ENCODE data around the gene UGT2B17.

The UGT2B17 gene

GRCh38 chr4:68606240-68606639, 30.1 kb upstream of the UGT2B17 start:
- no peak overlapping the region for H3K18ac ChIP-seq (ENCODE audit: low read length)
- WGBS (ENCODE audit: extremely low coverage, insufficient coverage, low lambda C conversion rate): no CpG with 5 or more reads among the region's 1 CpG
- H2AK5ac ChIP-seq (ENCODE audit: low read length): no peak overlapping the region

GRCh38 chr4:68599150-68599549, 23.0 kb upstream of the UGT2B17 start:
- DNase-seq: no peak
- Histone ChIP-seq H2AK5ac (ENCODE audit: low read length) (no peak overlapping the region), H3K18ac (ENCODE audit: low read length) (no peak overlapping the region), H3K4me3 (ENCODE audit: low read length) (no peak overlapping the region), H3K27ac (ENCODE audit: low read depth, low read length) (no peak overlapping the region), H3K79me1 (ENCODE audit: low read length) (no peaks in the 10 kb centered on the region), H3K36me3 (ENCODE audit: control insufficient read depth, insufficient read depth, low read length) (no peaks in the 10 kb centered on the region), H3K56ac (ENCODE audit: low read length) (no peak overlapping the region), H3K79me2 (ENCODE audit: control insufficient read depth, insufficient read depth, low read length) (no peaks in the 10 kb centered on the region), H4K8ac (ENCODE audit: low read depth, low read length) (no peak overlapping the region), H3K4me1 (ENCODE audit: control insufficient read depth, low read depth, low read length) (no peaks in the 10 kb centered on the region), H2BK5ac (ENCODE audit: low read length) (no peak overlapping the region), H4K5ac (ENCODE audit: low read length) (no peak overlapping the region), H3K4me2 (ENCODE audit: low read length) (no peak overlapping the region), H3K9ac (ENCODE audit: low read length) (no peak overlapping the region), H2BK15ac (replicated peaks; ENCODE audit: low read depth) (no peak overlapping the region), H2BK120ac (ENCODE audit: low read depth, low read length) (no peak overlapping the region), H3K4ac (ENCODE audit: low read depth, low read length) (no peak overlapping the region), H3K27me3 (ENCODE audit: insufficient read depth, low read length, poor library complexity) (no peaks in the 10 kb centered on the region), H3K23ac (ENCODE audit: low read length) (no peak overlapping the region)
- no CpG with 5 or more reads among the region's 3 CpGs for WGBS (ENCODE audit: extremely low coverage, insufficient coverage, low lambda C conversion rate)

More at GRCh38 chr4:68606240-68606639, 30.1 kb upstream of the UGT2B17 start:
- H3K36me3 ChIP-seq (ENCODE audit: control insufficient read depth, insufficient read depth, low read length): no peaks in the 10 kb centered on the region
- no peaks in the 10 kb centered on the region for H3K27me3 ChIP-seq (ENCODE audit: insufficient read depth, low read length, poor library complexity)
- no peak overlapping the region for H2BK120ac ChIP-seq (ENCODE audit: low read depth, low read length)
- H2BK5ac ChIP-seq (ENCODE audit: low read length): no peak overlapping the region
- H3K4ac ChIP-seq (ENCODE audit: low read depth, low read length): no peak overlapping the region
- H3K23ac ChIP-seq (ENCODE audit: low read length): no peak overlapping the region
- no peak for DNase-seq
- H3K79me2 ChIP-seq (ENCODE audit: control insufficient read depth, insufficient read depth, low read length): no peaks in the 10 kb centered on the region
- H3K56ac ChIP-seq (ENCODE audit: low read length): no peak overlapping the region
- H3K4me2 ChIP-seq (ENCODE audit: low read length): no peak overlapping the region
- no peak overlapping the region for H2BK15ac ChIP-seq (replicated peaks; ENCODE audit: low read depth)
- H4K5ac ChIP-seq (ENCODE audit: low read length): no peak overlapping the region
- no peak overlapping the region for H3K9ac ChIP-seq (ENCODE audit: low read length)
- no peak overlapping the region for H3K4me3 ChIP-seq (ENCODE audit: low read length)
- H3K27ac ChIP-seq (ENCODE audit: low read depth, low read length): no peak overlapping the region
- H4K8ac ChIP-seq (ENCODE audit: low read depth, low read length): no peak overlapping the region
- no peaks in the 10 kb centered on the region for H3K4me1 ChIP-seq (ENCODE audit: control insufficient read depth, low read depth, low read length)
- H3K79me1 ChIP-seq (ENCODE audit: low read length): no peaks in the 10 kb centered on the region

DNA sequence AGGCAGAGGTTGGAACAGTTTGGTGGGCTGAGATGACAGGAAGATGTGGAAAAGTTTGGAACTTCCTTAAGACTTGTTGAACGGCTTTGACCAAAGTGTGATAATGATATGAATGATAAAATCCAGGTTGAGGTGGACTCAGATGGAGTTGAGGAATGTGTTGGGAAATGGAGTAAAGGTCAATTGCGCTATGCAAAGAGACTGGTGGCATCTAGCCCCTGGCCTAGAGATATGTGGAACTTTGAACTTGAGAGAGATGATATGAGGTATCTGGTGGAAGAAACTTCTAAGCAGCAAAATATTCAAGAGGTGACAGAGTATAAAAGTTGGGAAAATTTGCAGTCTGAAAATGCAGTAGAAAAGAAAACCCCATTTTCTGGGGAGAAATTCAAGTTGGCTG, 21.4 kb upstream of the UGT2B17 start:
- Histone ChIP-seq H4K8ac (ENCODE audit: low read depth, low read length) (no peak overlapping the region), H3K4me2 (ENCODE audit: low read length) (no peak overlapping the region), H3K18ac (ENCODE audit: low read length) (no peak overlapping the region), H3K79me2 (ENCODE audit: control insufficient read depth, insufficient read depth, low read length) (no peaks in the 10 kb centered on the region), H3K4me3 (ENCODE audit: low read length) (no peak overlapping the region), H3K79me1 (ENCODE audit: low read length) (no peaks in the 10 kb centered on the region), H3K4ac (ENCODE audit: low read depth, low read length) (no peak overlapping the region), H2BK120ac (ENCODE audit: low read depth, low read length) (no peak overlapping the region), H3K27me3 (ENCODE audit: insufficient read depth, low read length, poor library complexity) (no peaks in the 10 kb centered on the region), H4K5ac (ENCODE audit: low read length) (no peak overlapping the region), H3K36me3 (ENCODE audit: control insufficient read depth, insufficient read depth, low read length) (no peaks in the 10 kb centered on the region), H2BK15ac (replicated peaks; ENCODE audit: low read depth) (no peak overlapping the region), H3K56ac (ENCODE audit: low read length) (no peak overlapping the region), H3K4me1 (ENCODE audit: control insufficient read depth, low read depth, low read length) (no peaks in the 10 kb centered on the region), H3K9ac (ENCODE audit: low read length) (no peak overlapping the region), H3K23ac (ENCODE audit: low read length) (no peak overlapping the region), H2AK5ac (ENCODE audit: low read length) (no peak overlapping the region), H2BK5ac (ENCODE audit: low read length) (no peak overlapping the region), H3K27ac (ENCODE audit: low read depth, low read length) (no peak overlapping the region)
- WGBS (ENCODE audit: extremely low coverage, insufficient coverage, low lambda C conversion rate): no CpG with 5 or more reads among the region's 2 CpGs
- no peak for DNase-seq

GRCh38 chr4:68594678-68595077, 18.6 kb upstream of the UGT2B17 start:
- H3K9ac ChIP-seq (ENCODE audit: low read length): no peak overlapping the region
- H3K36me3 ChIP-seq (ENCODE audit: control insufficient read depth, insufficient read depth, low read length): no peaks in the 10 kb centered on the region
- H3K18ac ChIP-seq (ENCODE audit: low read length): no peak overlapping the region
- H3K4ac ChIP-seq (ENCODE audit: low read depth, low read length): no peak overlapping the region
- no peaks in the 10 kb centered on the region for H3K27me3 ChIP-seq (ENCODE audit: insufficient read depth, low read length, poor library complexity)
- H2BK5ac ChIP-seq (ENCODE audit: low read length): no peak overlapping the region
- DNase-seq: no peak
- H3K4me2 ChIP-seq (ENCODE audit: low read length): no peak overlapping the region
- no peak overlapping the region for H2BK120ac ChIP-seq (ENCODE audit: low read depth, low read length)
- no peak overlapping the region for H2BK15ac ChIP-seq (replicated peaks; ENCODE audit: low read depth)
- H2AK5ac ChIP-seq (ENCODE audit: low read length): no peak overlapping the region
- no peaks in the 10 kb centered on the region for H3K79me1 ChIP-seq (ENCODE audit: low read length)
- H3K4me1 ChIP-seq (ENCODE audit: control insufficient read depth, low read depth, low read length): no peaks in the 10 kb centered on the region
- H3K4me3 ChIP-seq (ENCODE audit: low read length): no peak overlapping the region
- no peaks in the 10 kb centered on the region for H3K79me2 ChIP-seq (ENCODE audit: control insufficient read depth, insufficient read depth, low read length)
- no peak overlapping the region for H3K27ac ChIP-seq (ENCODE audit: low read depth, low read length)
- H3K56ac ChIP-seq (ENCODE audit: low read length): no peak overlapping the region
- no peak overlapping the region for H4K8ac ChIP-seq (ENCODE audit: low read depth, low read length)
- H4K5ac ChIP-seq (ENCODE audit: low read length): no peak overlapping the region
- H3K23ac ChIP-seq (ENCODE audit: low read length): no peak overlapping the region

- Histone ChIP-seq H2BK120ac (ENCODE audit: low read depth, low read length) (no peak overlapping the region), H3K4me1 (ENCODE audit: control insufficient read depth, low read depth, low read length) (no peaks in the 10 kb centered on the region), H3K36me3 (ENCODE audit: control insufficient read depth, insufficient read depth, low read length) (no peaks in the 10 kb centered on the region), H3K23ac (ENCODE audit: low read length) (no peak overlapping the region), H3K9ac (ENCODE audit: low read length) (no peak overlapping the region), H4K8ac (ENCODE audit: low read depth, low read length) (no peak overlapping the region), H3K27ac (ENCODE audit: low read depth, low read length) (no peak overlapping the region), H3K79me2 (ENCODE audit: control insufficient read depth, insufficient read depth, low read length) (no peaks in the 10 kb centered on the region), H2AK5ac (ENCODE audit: low read length) (no peak overlapping the region), H3K4me3 (ENCODE audit: low read length) (no peak overlapping the region), H3K18ac (ENCODE audit: low read length) (no peak overlapping the region), H2BK15ac (replicated peaks; ENCODE audit: low read depth) (no peak overlapping the region), H3K56ac (ENCODE audit: low read length) (no peak overlapping the region), H4K5ac (ENCODE audit: low read length) (no peak overlapping the region), H3K79me1 (ENCODE audit: low read length) (no peaks in the 10 kb centered on the region), H2BK5ac (ENCODE audit: low read length) (no peak overlapping the region), H3K4ac (ENCODE audit: low read depth, low read length) (no peak overlapping the region), H3K4me2 (ENCODE audit: low read length) (no peak overlapping the region), H3K27me3 (ENCODE audit: insufficient read depth, low read length, poor library complexity) (no peaks in the 10 kb centered on the region)
- DNase-seq: no peak
- no CpG with 5 or more reads among the region's 4 CpGs for WGBS (ENCODE audit: extremely low coverage, insufficient coverage, low lambda C conversion rate)
Observed at GRCh38 chr4:68593112-68593511, 17.0 kb upstream of the UGT2B17 start.

DNA sequence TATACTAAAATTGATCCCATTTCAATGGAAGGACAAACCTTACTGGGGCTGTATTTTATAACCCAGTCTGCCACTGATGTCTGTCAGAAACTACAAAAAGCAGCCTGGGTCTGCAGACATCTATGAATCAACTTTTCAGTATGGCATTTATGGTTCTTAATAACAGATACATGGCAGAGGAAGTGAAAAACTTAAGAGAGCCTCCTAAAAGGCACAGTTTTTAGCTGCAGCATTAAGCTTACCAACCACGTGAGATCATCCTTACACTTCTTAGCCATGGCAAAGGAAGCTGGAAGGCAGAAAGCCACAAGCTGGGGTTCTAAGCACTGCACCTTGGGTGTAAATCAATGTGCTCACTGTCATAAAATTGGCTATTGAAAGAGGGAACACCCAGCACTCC, 16.6 kb upstream of the UGT2B17 start:
- Histone ChIP-seq H3K27me3 (ENCODE audit: insufficient read depth, low read length, poor library complexity) (no peaks in the 10 kb centered on the region), H4K5ac (ENCODE audit: low read length) (no peak overlapping the region), H3K4me3 (ENCODE audit: low read length) (no peak overlapping the region), H3K9ac (ENCODE audit: low read length) (no peak overlapping the region), H3K79me2 (ENCODE audit: control insufficient read depth, insufficient read depth, low read length) (no peaks in the 10 kb centered on the region), H2BK15ac (replicated peaks; ENCODE audit: low read depth) (no peak overlapping the region), H3K23ac (ENCODE audit: low read length) (no peak overlapping the region), H2AK5ac (ENCODE audit: low read length) (no peak overlapping the region), H3K4me2 (ENCODE audit: low read length) (no peak overlapping the region), H3K4ac (ENCODE audit: low read depth, low read length) (no peak overlapping the region), H2BK120ac (ENCODE audit: low read depth, low read length) (no peak overlapping the region), H3K4me1 (ENCODE audit: control insufficient read depth, low read depth, low read length) (no peaks in the 10 kb centered on the region), H2BK5ac (ENCODE audit: low read length) (no peak overlapping the region), H3K18ac (ENCODE audit: low read length) (no peak overlapping the region), H3K79me1 (ENCODE audit: low read length) (no peaks in the 10 kb centered on the region), H3K56ac (ENCODE audit: low read length) (no peak overlapping the region), H3K36me3 (ENCODE audit: control insufficient read depth, insufficient read depth, low read length) (no peaks in the 10 kb centered on the region), H3K27ac (ENCODE audit: low read depth, low read length) (no peak overlapping the region), H4K8ac (ENCODE audit: low read depth, low read length) (no peak overlapping the region)
- DNase-seq: no peak
- WGBS (ENCODE audit: extremely low coverage, insufficient coverage, low lambda C conversion rate): no CpG with 5 or more reads among the region's 1 CpG
